Testis (tissue), 3 donors: ENCODE measurements around the gene RPL28. TPM values are rescaled to one million over a fixed set of nuclear protein-coding genes. Genes with fewer than 3 reads are reported as not detected.

Experiments
- DNase-seq: peaks from one replicate; pipeline ENCODE4 v3.0.0-alpha.2; 2019
- H3K27ac ChIP-seq, 2 donors: fragments of 200-600 bp; sonication (generic); one replicate each; pipeline ENCODE4 v1.5.1; 2019
- H3K27me3 ChIP-seq: fragments of 200-600 bp; sonication (generic); one replicate; pipeline ENCODE4 v1.5.1; 2019
- H3K36me3 ChIP-seq: fragments of 200-600 bp; sonication (generic); one replicate; pipeline ENCODE4 v1.5.1; 2017; ENCODE audit warnings: low read depth; ENCODE audit errors: missing control alignments
- H3K4me1 ChIP-seq: fragments of 200-600 bp; sonication (generic); one replicate; pipeline ENCODE4 v1.5.1; 2019
- H3K4me3 ChIP-seq, 2 donors: fragments of 200-600 bp; sonication (generic); one replicate each; pipeline ENCODE4 v1.5.1; 2017 to 2019
- H3K9me3 ChIP-seq: fragments of 200-600 bp; sonication (generic); one replicate; pipeline ENCODE4 v1.5.1; 2017
- CTCF ChIP-seq, 3 experiments: fragments of 450-650 bp in 2 of 3; fragments of 200-600 bp in 1 of 3; sonication (generic) in 1 of 3; IDR thresholded peaks; one replicate each; pipeline ENCODE4 v1.5.1; 2016 to 2019; ENCODE audit warnings: antibody characterized with exemption in 3 of 3, mild to moderate bottlenecking in 2 of 3, moderate library complexity in 1 of 3
- POLR2A ChIP-seq: fragments of 450-650 bp; IDR thresholded peaks from one replicate; pipeline ENCODE4 v1.6.1; 2017; ENCODE audit warnings: antibody characterized with exemption, mild to moderate bottlenecking, moderate library complexity
- WGBS, 2 donors: methylation state at CpG; one replicate each; pipeline ENCODE4 v1.1.5; 2018; 5-methylcytosine and 5-hydroxymethylcytosine counted together
- intact Hi-C: fragments of 100-400 bp; cut with DNase I; formaldehyde crosslinking; loops from one replicate; pipeline ENCODE4 v1.15.1; 2023; ENCODE audit warnings: low total_unique reads
- polyA plus RNA-seq: library from polyadenylated mRNA; stranded (reverse); fragments of 350-450 nt; fragmentation: Illumina TruSeq; extraction: RNeasy Lipid Tissue Mini Kit (QIAGEN cat#74804); gene quantifications from one replicate; pipeline ENCODE4 v1.2.3, GENCODE V29; 2014; ENCODE audit warnings: low read depth, low replicate concordance; ENCODE audit not compliant: insufficient read depth
- total RNA-seq, 2 donors: library from RNA; depleted of rRNA; stranded (reverse); fragments of >200 nt; gene quantifications; one replicate each; pipeline ENCODE4 v1.2.3, GENCODE V29; 2016

Gene RPL28
- total and polyA plus RNA-seq, 3 donors from 2014 or later: 284 to 1,024 (median 624) TPM

- Histone ChIP-seq H3K4me1 (peaks cover 30% of the 10 kb centered on the region), H3K36me3 (no peaks in the 10 kb centered on the region), H3K4me3 (no peak overlapping the region), H3K27me3 (no peaks in the 10 kb centered on the region), H3K9me3 (no peaks in the 10 kb centered on the region), H3K27ac (no peak overlapping the region)
- no peak for DNase-seq
- TF ChIP-seq POLR2A (no peak), CTCF (IDR thresholded peaks at IDR 0.05) (no peak)
- WGBS, 2 donors: 81 to 86% methylated on average over 15 to 21 of the region's 21 CpGs
- intact Hi-C loops: no loop called here
Observed at GRCh38 chr19:55389386-55390317, 3.9 kb downstream of the RPL28 start.

- Histone ChIP-seq H3K36me3 (no peaks in the 10 kb centered on the region), H3K9me3 (no peaks in the 10 kb centered on the region), H3K4me3 (no peak overlapping the region), H3K27ac (no peak overlapping the region), H3K27me3 (no peaks in the 10 kb centered on the region), H3K4me1 (peaks cover 25% of the 10 kb centered on the region)
- intact Hi-C loops: no loop called here
- TF ChIP-seq POLR2A: no peak
- TF ChIP-seq CTCF (IDR thresholded peaks at IDR 0.05): no peak
- WGBS, 2 donors: 65 to 70% methylated on average over 7 of the region's 7 CpGs
- no peak for DNase-seq
Observed at GRCh38 chr19:55390461-55390880, 4.7 kb downstream of the RPL28 start.

- intact Hi-C loops: no loop called here
- H3K27ac ChIP-seq: no peak overlapping the region
- no peaks in the 10 kb centered on the region for H3K36me3 ChIP-seq
- no peak for DNase-seq
- 78 to 85% methylated on average over 6 to 12 of the region's 12 CpGs for WGBS, 2 donors
- no peak overlapping the region for H3K4me3 ChIP-seq
- TF ChIP-seq POLR2A (no peak), CTCF (IDR thresholded peaks at IDR 0.05) (no peak)
- peaks cover 25% of the 10 kb centered on the region for H3K4me1 ChIP-seq
- no peaks in the 10 kb centered on the region for H3K9me3 ChIP-seq
- no peaks in the 10 kb centered on the region for H3K27me3 ChIP-seq
Observed at GRCh38 chr19:55391191-55391670, 5.5 kb downstream of the RPL28 start.

GRCh38 chr19:55391702-55392615, 6.2 kb downstream of the RPL28 start:
- no peak overlapping the region for H3K4me3 ChIP-seq
- H3K9me3 ChIP-seq: no peaks in the 10 kb centered on the region
- no peak for DNase-seq
- WGBS, 2 donors: 83 to 86% methylated on average over 18 of the region's 18 CpGs
- no peak overlapping the region for H3K27ac ChIP-seq
- TF ChIP-seq CTCF (IDR thresholded peaks at IDR 0.05) (no peak), POLR2A (no peak)
- no peaks in the 10 kb centered on the region for H3K27me3 ChIP-seq
- H3K4me1 ChIP-seq: peaks cover 22% of the 10 kb centered on the region
- intact Hi-C loops: no loop called here
- no peaks in the 10 kb centered on the region for H3K36me3 ChIP-seq
